Ectodermal cell (in vitro differentiated cells): ENCODE data around the gene PRELID2.
A peak's percentile ranks its signal among the peaks of the same experiment; 100 is the strongest.
"Not testable (repeated sequence)": the region's sequence is repeated elsewhere in the genome, so short reads cannot be mapped to it uniquely, and the experiment has no call there.

Source experiments
- H3K27ac ChIP-seq: 2 replicates; pipeline ENCODE4 v1.7.0; 2013; ENCODE audit warnings: mild to moderate bottlenecking, low read depth, low read length; ENCODE audit not compliant: insufficient read depth, poor library complexity, severe bottlenecking
- H3K27me3 ChIP-seq: 2 replicates; pipeline ENCODE4 v1.7.0; 2013; ENCODE audit warnings: mild to moderate bottlenecking, low read length; ENCODE audit not compliant: insufficient read depth, control insufficient read depth, poor library complexity, severe bottlenecking
- H3K36me3 ChIP-seq: one replicate; pipeline ENCODE4 v1.7.0; 2013; ENCODE audit warnings: low read length; ENCODE audit not compliant: control insufficient read depth, insufficient read depth
- H3K4me1 ChIP-seq: one replicate; pipeline ENCODE4 v1.7.0; 2013; ENCODE audit warnings: low read length; ENCODE audit not compliant: control insufficient read depth, insufficient read depth
- H3K4me3 ChIP-seq: 2 replicates; pipeline ENCODE4 v1.7.0; 2013; ENCODE audit warnings: low read depth, low read length, control low read depth; ENCODE audit not compliant: insufficient read depth
- H3K9me3 ChIP-seq: 2 replicates; pipeline ENCODE4 v1.7.0; 2013; ENCODE audit warnings: mild to moderate bottlenecking, low read length, moderate library complexity; ENCODE audit not compliant: control insufficient read depth
- WGBS, 2 experiments: methylation state at CpG; one replicate each; pipeline ENCODE4 v1.1.7; 2013; ENCODE audit warnings: missing lambda C conversion rate in 2 of 2; 5-methylcytosine and 5-hydroxymethylcytosine counted together

PRELID2 gene

GRCh38 chr5:145840458-145841132 lies 5.5 kb upstream of the PRELID2 start:
- H3K4me3 ChIP-seq = no peak overlapping the region
- peaks cover 6% of the 10 kb centered on the region for H3K27me3 ChIP-seq
- H3K9me3 ChIP-seq = no peaks in the 10 kb centered on the region
- WGBS, 2 experiments = 93 to 94% methylated on average over 3 of the region's 3 CpGs
- H3K27ac ChIP-seq = no peak overlapping the region
- no peaks in the 10 kb centered on the region for H3K36me3 ChIP-seq
- no peaks in the 10 kb centered on the region for H3K4me1 ChIP-seq

- Histone ChIP-seq H3K27ac (no peak overlapping the region), H3K9me3 (no peaks in the 10 kb centered on the region), H3K4me1 (no peaks in the 10 kb centered on the region), H3K27me3 (peaks cover 16% of the 10 kb centered on the region), H3K4me3 (no peak overlapping the region), H3K36me3 (no peaks in the 10 kb centered on the region)
- WGBS, 2 experiments = 84 to 85% methylated on average over 6 of the region's 6 CpGs
Measured at GRCh38 chr5:145838276-145838675, 3.1 kb upstream of the PRELID2 start.

DNA sequence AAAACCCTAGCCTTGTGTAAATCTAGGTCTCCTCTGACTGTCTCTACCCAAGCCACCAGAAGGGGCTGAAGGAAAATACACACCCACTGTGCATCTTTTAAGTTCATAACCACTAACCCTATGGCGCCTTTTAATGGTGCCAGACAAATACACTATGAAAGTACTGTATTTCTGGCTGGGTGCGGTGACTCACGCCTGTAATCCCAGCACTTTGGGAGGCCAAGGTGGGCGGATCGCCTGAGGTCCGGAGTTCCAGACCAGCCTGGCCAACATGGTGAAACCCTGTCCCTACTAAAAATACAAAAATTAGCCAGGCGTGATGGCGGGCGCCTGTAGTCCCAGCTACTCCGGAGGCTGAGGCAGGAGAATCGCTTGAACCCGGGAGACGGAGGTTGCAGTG lies 1.1 kb upstream of the PRELID2 start:
- not testable (repeated sequence) for H3K27ac ChIP-seq, H3K9me3 ChIP-seq, H3K4me1 ChIP-seq, H3K4me3 ChIP-seq, H3K36me3 ChIP-seq
- peaks cover 16% of the 10 kb centered on the region for H3K27me3 ChIP-seq
- WGBS, 2 experiments = 94 to 95% methylated on average over 13 of the region's 13 CpGs

- Histone ChIP-seq H3K27ac (no peak overlapping the region), H3K4me1 (no peaks in the 10 kb centered on the region), H3K36me3 (no peaks in the 10 kb centered on the region), H3K4me3 (peak overlapping the region; percentile 52), H3K9me3 (no peaks in the 10 kb centered on the region), H3K27me3 (peaks cover 16% of the 10 kb centered on the region)
- WGBS, 2 experiments = 83 to 86% methylated on average over 18 of the region's 18 CpGs
Measured at GRCh38 chr5:145835848-145836239, 702 bp upstream of the PRELID2 start.

GRCh38 chr5:145834554-145834916 lies 607 bp downstream of the PRELID2 start:
- H3K27me3 ChIP-seq = peaks cover 16% of the 10 kb centered on the region
- peak overlapping the region; percentile 52 for H3K4me3 ChIP-seq
- H3K27ac ChIP-seq = no peak overlapping the region
- no peaks in the 10 kb centered on the region for H3K36me3 ChIP-seq
- 45 to 48% methylated on average over 10 of the region's 10 CpGs for WGBS, 2 experiments
- no peaks in the 10 kb centered on the region for H3K9me3 ChIP-seq
- no peaks in the 10 kb centered on the region for H3K4me1 ChIP-seq

GRCh38 chr5:145833631-145834200 lies 1.4 kb downstream of the PRELID2 start:
- Histone ChIP-seq H3K27me3 (peaks cover 16% of the 10 kb centered on the region), H3K4me1 (no peaks in the 10 kb centered on the region), H3K9me3 (no peaks in the 10 kb centered on the region), H3K36me3 (no peaks in the 10 kb centered on the region), H3K4me3 (no peak overlapping the region), H3K27ac (no peak overlapping the region)
- 82 to 84% methylated on average over 9 of the region's 10 CpGs for WGBS, 2 experiments

DNA sequence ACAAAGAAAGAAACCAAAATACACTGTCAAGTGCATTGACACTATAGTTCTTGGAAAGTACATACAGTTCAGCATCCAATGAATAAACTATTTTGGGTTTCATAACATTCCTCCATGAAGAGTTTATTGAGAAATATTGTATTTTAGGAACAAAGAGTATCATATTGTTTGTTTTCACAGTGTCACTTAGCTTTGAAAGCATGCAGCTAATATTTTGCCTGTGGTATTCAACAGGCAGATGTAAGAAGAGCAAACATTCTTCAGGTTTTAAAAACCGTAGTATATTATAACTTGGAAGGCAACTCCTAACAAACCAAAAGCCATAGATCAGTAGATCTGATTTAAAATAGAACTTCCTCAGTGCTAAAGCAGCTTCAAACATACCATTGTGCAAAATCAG lies 4.5 kb downstream of the PRELID2 start:
- WGBS, 2 experiments = 88 to 92% methylated on average over 1 of the region's 1 CpG
- no peaks in the 10 kb centered on the region for H3K4me1 ChIP-seq

GRCh38 chr5:145829708-145830361 lies 5.3 kb downstream of the PRELID2 start:
- Histone ChIP-seq H3K4me3 (no peak overlapping the region), H3K36me3 (no peaks in the 10 kb centered on the region), H3K4me1 (no peaks in the 10 kb centered on the region), H3K27me3 (peaks cover 5% of the 10 kb centered on the region), H3K9me3 (no peaks in the 10 kb centered on the region), H3K27ac (no peak overlapping the region)

More for the DNA sequence above, 4.5 kb downstream of the PRELID2 start:
- Histone ChIP-seq H3K27ac (no peak overlapping the region), H3K36me3 (no peaks in the 10 kb centered on the region), H3K27me3 (peaks cover 10% of the 10 kb centered on the region), H3K9me3 (no peaks in the 10 kb centered on the region), H3K4me3 (no peak overlapping the region)

- no peaks in the 10 kb centered on the region for H3K36me3 ChIP-seq
- WGBS, 2 experiments = 91 to 94% methylated on average over 8 of the region's 8 CpGs
- no peak overlapping the region for H3K27ac ChIP-seq
- H3K4me1 ChIP-seq = no peaks in the 10 kb centered on the region
- no peaks in the 10 kb centered on the region for H3K9me3 ChIP-seq
- H3K4me3 ChIP-seq = no peak overlapping the region
- no peaks in the 10 kb centered on the region for H3K27me3 ChIP-seq
Measured at GRCh38 chr5:145826895-145827674, 8.1 kb downstream of the PRELID2 start.

GRCh38 chr5:145825751-145826180 lies 9.4 kb downstream of the PRELID2 start:
- H3K27me3 ChIP-seq = no peaks in the 10 kb centered on the region
- no peaks in the 10 kb centered on the region for H3K4me1 ChIP-seq
- no peaks in the 10 kb centered on the region for H3K9me3 ChIP-seq
- H3K36me3 ChIP-seq = no peaks in the 10 kb centered on the region
- no peak overlapping the region for H3K4me3 ChIP-seq
- WGBS, 2 experiments = 58 to 90% methylated on average over 1 to 3 of the region's 3 CpGs
- no peak overlapping the region for H3K27ac ChIP-seq
